HG03575 (cell line): Measurements from ENCODE around the gene MNT.

Source experiments
- ATAC-seq: cut with Tn5 transposase; IDR thresholded peaks from one replicate; pipeline ENCODE4 v1.9.1; 2021; ENCODE audit not compliant: unreplicated experiment, insufficient number of reproducible peaks, low FRiP score; ENCODE audit errors: extremely low read depth

MNT gene

GRCh38 chr17:2419486-2419885 lies 18.6 kb upstream of the MNT start:
- no peak for ATAC-seq

GRCh38 chr17:2418572-2418971 lies 17.7 kb upstream of the MNT start:
- ATAC-seq = no peak

- no peak for ATAC-seq
Observed at GRCh38 chr17:2416010-2416734, 15.3 kb upstream of the MNT start.

- ATAC-seq = no peak
Observed at GRCh38 chr17:2415081-2415480, 14.2 kb upstream of the MNT start.

GRCh38 chr17:2414446-2415064 lies 13.7 kb upstream of the MNT start:
- no peak for ATAC-seq

- ATAC-seq = no peak
Observed at GRCh38 chr17:2412561-2413021, 11.7 kb upstream of the MNT start.

GRCh38 chr17:2410951-2411350 lies 10.1 kb upstream of the MNT start:
- no peak for ATAC-seq

GRCh38 chr17:2406903-2407790 lies 6.3 kb upstream of the MNT start:
- ATAC-seq = no peak

- no peak for ATAC-seq
Observed at GRCh38 chr17:2406271-2406902, 5.5 kb upstream of the MNT start.

GRCh38 chr17:2405247-2405926 lies 4.5 kb upstream of the MNT start:
- no peak for ATAC-seq

- ATAC-seq = no peak
Observed at GRCh38 chr17:2403044-2403443, 2.2 kb upstream of the MNT start.

- no peak for ATAC-seq
Observed at GRCh38 chr17:2402544-2402943, 1.7 kb upstream of the MNT start.

GRCh38 chr17:2401426-2402221 lies 764 bp upstream of the MNT start:
- no peak for ATAC-seq

GRCh38 chr17:2400474-2400866 lies 390 bp downstream of the MNT start:
- ATAC-seq = no peak

- no peak for ATAC-seq
Observed at GRCh38 chr17:2399572-2400473, 1.0 kb downstream of the MNT start.

- ATAC-seq = no peak
Observed at GRCh38 chr17:2398655-2399571, 1.9 kb downstream of the MNT start.
